ENCODE measurements around the gene RHOF. TPM values are rescaled to one million over a fixed set of nuclear protein-coding genes. Genes with fewer than 3 reads are reported as not detected.

The RHOF gene
- total and polyA plus RNA-seq, 12 donors = 4.1 to 49.5 (median 21.8) TPM

- Histone ChIP-seq H3K4me3 (no peak overlapping the region), H3K4me1 (replicated peaks in 1 of 2) (no peaks in the 10 kb centered on the region), H3K27ac (no peak overlapping the region), H3K36me3 (replicated peaks in 1 of 2) (peaks cover 0 to 64% of the 10 kb centered on the region in 2 donors), H3K27me3 (no peaks in the 10 kb centered on the region), H3K9me3 (replicated peaks in 1 of 3) (no peaks in the 10 kb centered on the region)
- intact Hi-C loops (cut with DNase I) = no loop called here
- WGBS, 4 donors = 78 to 88% (median 84%) methylated on average over 16 to 29 of the region's 29 CpGs
- DNase-seq = no peak
- TF ChIP-seq POLR2A (IDR thresholded peaks at IDR 0.05) (no peak), CTCF (IDR thresholded peaks at IDR 0.05) (no peak)
Measured at GRCh38 chr12:121830588-121831265, 37.2 kb upstream of the RHOF start.

GRCh38 chr12:121830134-121830533 is 36.6 kb upstream of the RHOF start:
- no peak overlapping the region for H3K4me3 ChIP-seq
- no peaks in the 10 kb centered on the region for H3K27me3 ChIP-seq
- WGBS, 4 donors = 88 to 93% (median 90%) methylated on average over 7 to 23 of the region's 23 CpGs
- no peaks in the 10 kb centered on the region for H3K9me3 ChIP-seq (replicated peaks in 1 of 3)
- H3K27ac ChIP-seq = no peak overlapping the region
- DNase-seq = no peak
- peaks cover 0 to 64% of the 10 kb centered on the region in 2 donors for H3K36me3 ChIP-seq (replicated peaks in 1 of 2)
- intact Hi-C loops (cut with DNase I) = no loop called here
- H3K4me1 ChIP-seq (replicated peaks in 1 of 2) = no peaks in the 10 kb centered on the region
- TF ChIP-seq CTCF (IDR thresholded peaks at IDR 0.05) (no peak), POLR2A (IDR thresholded peaks at IDR 0.05) (no peak)

- intact Hi-C loops (cut with DNase I) = no loop called here
Measured at GRCh38 chr12:121829250-121829918, 35.9 kb upstream of the RHOF start.

More at GRCh38 chr12:121829250-121829918, 35.9 kb upstream of the RHOF start:
- TF ChIP-seq POLR2A (IDR thresholded peaks at IDR 0.05) (no peak), CTCF (IDR thresholded peaks at IDR 0.05) (no peak)
- peak overlapping the region in 1 of 5 donors; percentile 17 for H3K27ac ChIP-seq
- no peak overlapping the region for H3K4me3 ChIP-seq
- H3K36me3 ChIP-seq (replicated peaks in 1 of 2) = peaks cover 0 to 65% of the 10 kb centered on the region in 2 donors
- peak in 1 of 7 donors; percentile 54 for DNase-seq
- no peaks in the 10 kb centered on the region for H3K27me3 ChIP-seq
- H3K4me1 ChIP-seq (replicated peaks in 1 of 2) = no peaks in the 10 kb centered on the region
- WGBS, 4 donors = 82 to 85% (median 83%) methylated on average over 4 to 7 of the region's 7 CpGs
- no peaks in the 10 kb centered on the region for H3K9me3 ChIP-seq (replicated peaks in 1 of 3)

Data from adrenal gland (tissue), 12 donors.